ENCODE results near the gene BPIFA1. TPM values are rescaled to one million over a fixed set of nuclear protein-coding genes. Genes with fewer than 3 reads are reported as not detected.

Gene BPIFA1
- total RNA-seq, 1 donor from 2014 or later, result not detected

DNA sequence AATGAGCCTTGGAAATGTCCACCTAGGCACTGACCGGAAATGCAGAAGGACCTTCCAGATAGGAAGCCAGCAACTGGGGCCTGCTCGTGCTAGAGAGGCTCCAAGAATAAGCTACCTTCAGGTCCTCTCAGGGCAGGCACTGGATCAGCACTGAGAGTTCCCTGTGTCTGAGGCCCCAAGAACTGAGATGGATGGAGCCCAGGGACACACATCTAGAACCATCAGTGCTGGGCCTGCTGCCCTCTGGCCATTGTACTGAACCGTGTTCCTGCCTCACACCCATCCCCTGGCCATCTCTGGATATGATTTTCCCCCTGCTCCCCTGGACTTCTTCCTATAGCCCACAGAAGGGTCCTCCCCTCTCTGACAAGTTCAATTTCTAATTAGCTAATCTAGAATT is 10.3 kb downstream of the BPIFA1 start:
- Histone ChIP-seq H3K4me3 (no peak overlapping the region), H3K27me3 (no peaks in the 10 kb centered on the region), H3K4me1 (no peaks in the 10 kb centered on the region), H3K36me3 (no peaks in the 10 kb centered on the region), H3K9me3 (no peaks in the 10 kb centered on the region), H3K27ac (no peak overlapping the region)
- intact Hi-C loops (cut with DNase I), result no loop called here
- TF ChIP-seq POLR2A (IDR thresholded peaks at IDR 0.05) (no peak), POLR2AphosphoS5 (IDR thresholded peaks at IDR 0.05; ENCODE audit: insufficient read depth in 1 of 2, low read depth in 1 of 2) (no peak)
- TF ChIP-seq, protein P1, sequence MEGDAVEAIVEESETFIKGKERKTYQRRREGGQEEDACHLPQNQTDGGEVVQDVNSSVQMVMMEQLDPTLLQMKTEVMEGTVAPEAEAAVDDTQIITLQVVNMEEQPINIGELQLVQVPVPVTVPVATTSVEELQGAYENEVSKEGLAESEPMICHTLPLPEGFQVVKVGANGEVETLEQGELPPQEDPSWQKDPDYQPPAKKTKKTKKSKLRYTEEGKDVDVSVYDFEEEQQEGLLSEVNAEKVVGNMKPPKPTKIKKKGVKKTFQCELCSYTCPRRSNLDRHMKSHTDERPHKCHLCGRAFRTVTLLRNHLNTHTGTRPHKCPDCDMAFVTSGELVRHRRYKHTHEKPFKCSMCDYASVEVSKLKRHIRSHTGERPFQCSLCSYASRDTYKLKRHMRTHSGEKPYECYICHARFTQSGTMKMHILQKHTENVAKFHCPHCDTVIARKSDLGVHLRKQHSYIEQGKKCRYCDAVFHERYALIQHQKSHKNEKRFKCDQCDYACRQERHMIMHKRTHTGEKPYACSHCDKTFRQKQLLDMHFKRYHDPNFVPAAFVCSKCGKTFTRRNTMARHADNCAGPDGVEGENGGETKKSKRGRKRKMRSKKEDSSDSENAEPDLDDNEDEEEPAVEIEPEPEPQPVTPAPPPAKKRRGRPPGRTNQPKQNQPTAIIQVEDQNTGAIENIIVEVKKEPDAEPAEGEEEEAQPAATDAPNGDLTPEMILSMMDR (IDR thresholded peaks at IDR 0.05), result no peak
- DNase-seq (ENCODE audit: extremely low spot score in 2 of 2), result no peak

DNA sequence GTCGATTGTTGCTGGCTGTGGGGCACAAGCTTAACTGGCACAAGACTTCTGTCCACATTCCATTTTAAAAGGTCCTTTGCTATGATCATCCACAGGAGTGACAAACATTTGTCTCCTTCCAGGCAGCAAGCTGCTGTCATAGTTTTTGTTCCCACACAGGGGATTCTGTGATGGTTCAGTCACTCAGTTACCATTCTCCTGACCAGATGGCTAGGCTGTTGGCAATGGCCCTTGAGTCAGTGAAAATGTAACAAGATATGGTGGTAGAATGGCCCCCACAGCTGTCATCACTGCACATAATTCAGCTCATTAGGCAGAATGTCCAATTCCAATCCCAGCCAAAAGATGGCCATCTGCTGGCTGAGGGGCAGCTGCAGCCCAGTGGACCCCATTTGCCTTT is 13.7 kb downstream of the BPIFA1 start:
- Histone ChIP-seq H3K9me3 (no peaks in the 10 kb centered on the region), H3K4me3 (no peak overlapping the region), H3K27ac (no peak overlapping the region), H3K4me1 (no peaks in the 10 kb centered on the region), H3K36me3 (no peaks in the 10 kb centered on the region), H3K27me3 (no peaks in the 10 kb centered on the region)
- TF ChIP-seq POLR2A (IDR thresholded peaks at IDR 0.05) (no peak), POLR2AphosphoS5 (IDR thresholded peaks at IDR 0.05; ENCODE audit: insufficient read depth in 1 of 2, low read depth in 1 of 2) (no peak)
- TF ChIP-seq, protein P1 (IDR thresholded peaks at IDR 0.05), result no peak
- intact Hi-C loops (cut with DNase I), result no loop called here
- no peak for DNase-seq (ENCODE audit: extremely low spot score in 2 of 2)

DNA sequence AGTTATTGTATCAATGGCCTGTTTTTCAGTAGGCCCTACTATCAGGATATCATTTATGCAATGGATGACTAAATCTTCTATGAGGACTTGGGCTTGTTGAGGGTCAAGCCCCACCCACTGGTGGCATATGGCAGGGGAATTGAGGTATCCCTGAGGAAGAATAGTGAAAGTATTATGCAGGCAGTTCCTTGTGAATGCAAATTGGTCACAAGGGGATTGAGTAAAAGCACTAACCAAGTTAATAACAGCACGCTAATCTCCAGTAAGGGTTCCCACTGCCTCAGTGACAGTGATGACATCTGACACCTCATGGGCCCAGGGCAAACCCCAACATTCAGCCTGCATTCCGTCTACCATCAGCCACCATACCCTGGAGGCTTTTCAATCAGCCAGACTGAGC is 14.9 kb downstream of the BPIFA1 start:
- TF ChIP-seq, protein P1 (IDR thresholded peaks at IDR 0.05), result no peak
- TF ChIP-seq POLR2A (IDR thresholded peaks at IDR 0.05) (no peak), POLR2AphosphoS5 (IDR thresholded peaks at IDR 0.05; ENCODE audit: insufficient read depth in 1 of 2, low read depth in 1 of 2) (no peak)
- no peak for DNase-seq (ENCODE audit: extremely low spot score in 2 of 2)
- Histone ChIP-seq H3K9me3 (no peaks in the 10 kb centered on the region), H3K27me3 (no peaks in the 10 kb centered on the region), H3K36me3 (no peaks in the 10 kb centered on the region), H3K4me3 (no peak overlapping the region), H3K27ac (no peak overlapping the region), H3K4me1 (no peaks in the 10 kb centered on the region)
- intact Hi-C loops (cut with DNase I), result no loop called here

DNA sequence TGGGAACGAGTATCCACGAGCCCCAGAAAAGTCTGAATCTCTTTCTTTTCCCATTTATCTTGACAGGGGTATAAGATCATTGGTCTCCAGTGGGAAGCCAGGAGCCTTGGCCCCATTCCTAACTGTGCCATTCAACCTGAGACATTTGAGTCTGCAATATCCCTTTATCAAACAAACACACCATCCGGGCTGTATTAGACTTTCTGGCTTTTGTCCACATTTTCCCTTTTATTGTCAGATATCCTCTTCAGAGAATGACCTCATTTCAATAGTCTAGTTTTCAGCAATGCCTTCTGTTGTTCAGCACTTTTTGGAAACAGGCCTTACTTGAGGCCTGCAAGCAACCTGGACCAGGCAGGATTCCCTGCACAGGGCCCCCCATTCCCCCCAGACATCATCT is 15.7 kb downstream of the BPIFA1 start:
- intact Hi-C loops (cut with DNase I), result no loop called here
- no peaks in the 10 kb centered on the region for H3K36me3 ChIP-seq
- no peaks in the 10 kb centered on the region for H3K27me3 ChIP-seq
- no peak for TF ChIP-seq POLR2A (IDR thresholded peaks at IDR 0.05)
- TF ChIP-seq, protein P1 (IDR thresholded peaks at IDR 0.05), result no peak
- no peak for TF ChIP-seq POLR2AphosphoS5 (IDR thresholded peaks at IDR 0.05; ENCODE audit: insufficient read depth in 1 of 2, low read depth in 1 of 2)
- H3K4me1 ChIP-seq, result no peaks in the 10 kb centered on the region
- no peak for DNase-seq (ENCODE audit: extremely low spot score in 2 of 2)
- no peaks in the 10 kb centered on the region for H3K9me3 ChIP-seq
- H3K4me3 ChIP-seq, result no peak overlapping the region
- H3K27ac ChIP-seq, result no peak overlapping the region

DNA sequence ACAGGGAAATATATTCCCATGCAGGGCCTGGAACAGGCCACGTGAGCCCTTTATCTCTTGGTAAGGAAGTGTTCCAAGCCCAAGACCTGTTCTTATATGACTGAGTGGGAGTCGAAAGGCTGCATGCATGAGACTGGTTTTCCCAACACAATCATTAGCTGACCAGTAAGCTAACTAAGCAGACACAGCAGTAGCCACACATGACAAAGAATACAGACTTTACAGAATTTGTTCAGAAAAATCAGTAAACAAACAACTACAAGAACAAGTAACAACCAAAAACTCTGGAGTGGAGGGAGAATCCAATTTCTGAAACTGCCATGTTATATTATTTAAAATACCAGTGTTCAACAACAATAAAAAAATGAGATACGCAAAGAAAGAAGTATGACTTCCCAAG is 16.7 kb downstream of the BPIFA1 start:
- H3K36me3 ChIP-seq, result no peaks in the 10 kb centered on the region
- no peaks in the 10 kb centered on the region for H3K9me3 ChIP-seq
- H3K4me1 ChIP-seq, result no peaks in the 10 kb centered on the region
- no peak for DNase-seq (ENCODE audit: extremely low spot score in 2 of 2)
- TF ChIP-seq POLR2AphosphoS5 (IDR thresholded peaks at IDR 0.05; ENCODE audit: insufficient read depth in 1 of 2, low read depth in 1 of 2) (no peak), POLR2A (IDR thresholded peaks at IDR 0.05) (no peak)
- TF ChIP-seq, protein P1 (IDR thresholded peaks at IDR 0.05), result no peak
- intact Hi-C loops (cut with DNase I), result no loop called here
- H3K4me3 ChIP-seq, result no peak overlapping the region
- no peaks in the 10 kb centered on the region for H3K27me3 ChIP-seq
- H3K27ac ChIP-seq, result no peak overlapping the region

Data from vagina (tissue), 2 donors.